GM12874 (cell line): Measurements from ENCODE around the gene RBX1.

Experiments
- CTCF ChIP-seq: IDR thresholded peaks from 2 replicates; pipeline ENCODE4 v1.5.1; 2011; ENCODE audit warnings: low read depth, mild to moderate bottlenecking, control low read depth, low read length, moderate library complexity; ENCODE audit not compliant: insufficient read depth

Gene RBX1

GRCh38 chr22:40995821-40996220 is 44.6 kb downstream of the RBX1 start:
- no peak for TF ChIP-seq CTCF

GRCh38 chr22:40997520-40997919 is 46.3 kb downstream of the RBX1 start:
- TF ChIP-seq CTCF: no peak

- no peak for TF ChIP-seq CTCF
Observed at GRCh38 chr22:41000040-41000565, 48.9 kb downstream of the RBX1 start.

- TF ChIP-seq CTCF: no peak
Observed at GRCh38 chr22:41000941-41001721, 50.0 kb downstream of the RBX1 start.

- TF ChIP-seq CTCF: no peak
Observed at GRCh38 chr22:41001722-41002122, 50.5 kb downstream of the RBX1 start.

- no peak for TF ChIP-seq CTCF
Observed at GRCh38 chr22:41003066-41003465, 51.9 kb downstream of the RBX1 start.

- TF ChIP-seq CTCF: no peak
Observed at GRCh38 chr22:41003976-41004375, 52.8 kb downstream of the RBX1 start.
